H9 (cell line): Measurements from ENCODE around the gene METTL9. TPM values are rescaled to one million over a fixed set of nuclear protein-coding genes. Genes with fewer than 3 reads are reported as not detected.

Experiments
- DNase-seq: peaks from one replicate; pipeline ENCODE4 v3.0.0-alpha.2; 2017
- H2AFZ ChIP-seq: one replicate; pipeline ENCODE4 v1.6.1; 2013; ENCODE audit warnings: mild to moderate bottlenecking, low read length, control low read depth, moderate library complexity
- H2AK5ac ChIP-seq: 2 replicates; pipeline ENCODE4 v1.6.1; 2013; ENCODE audit warnings: low read length, control low read depth, mixed read lengths; ENCODE audit not compliant: insufficient read length
- H2BK120ac ChIP-seq: one replicate; pipeline ENCODE4 v1.6.1; 2013; ENCODE audit warnings: low read depth, mild to moderate bottlenecking, low read length, control low read depth, inconsistent platforms; ENCODE audit not compliant: poor library complexity, severe bottlenecking
- H2BK12ac ChIP-seq: 2 replicates; pipeline ENCODE4 v1.6.1; 2013; ENCODE audit warnings: low read length, control low read depth, mixed read lengths, low read depth; ENCODE audit not compliant: insufficient read length
- H2BK15ac ChIP-seq: 2 replicates; pipeline ENCODE4 v1.6.1; 2013; ENCODE audit warnings: low read depth, low read length, control low read depth
- H2BK20ac ChIP-seq: one replicate; pipeline ENCODE4 v1.6.1; 2013; ENCODE audit warnings: low read depth, mild to moderate bottlenecking, low read length, control low read depth, inconsistent platforms; ENCODE audit not compliant: poor library complexity, severe bottlenecking
- H2BK5ac ChIP-seq: 2 replicates; pipeline ENCODE4 v1.6.1; 2013; ENCODE audit warnings: low read length, control low read depth, mixed read lengths; ENCODE audit not compliant: insufficient read length
- H3K14ac ChIP-seq: 2 replicates; pipeline ENCODE4 v1.6.1; 2013; ENCODE audit warnings: low read length, control low read depth; ENCODE audit not compliant: insufficient read depth
- H3K18ac ChIP-seq: 2 replicates; pipeline ENCODE4 v1.6.1; 2013; ENCODE audit warnings: low read depth, mild to moderate bottlenecking, mixed read lengths, low read length, control low read depth; ENCODE audit not compliant: insufficient read length
- H3K23ac ChIP-seq: 2 replicates; pipeline ENCODE4 v1.6.1; 2013; ENCODE audit warnings: low read length, control low read depth, mixed read lengths, low read depth; ENCODE audit not compliant: insufficient read length
- H3K23me2 ChIP-seq: 2 replicates; pipeline ENCODE4 v1.6.1; 2013; ENCODE audit warnings: low read depth, mild to moderate bottlenecking, mixed read lengths, low read length, control low read depth; ENCODE audit not compliant: insufficient read length, poor library complexity, severe bottlenecking
- H3K27ac ChIP-seq: 2 replicates; pipeline ENCODE4 v1.5.1; 2013; ENCODE audit warnings: low read length, control low read depth, mixed read lengths, low read depth; ENCODE audit not compliant: insufficient read length
- H3K27me3 ChIP-seq: 2 replicates; pipeline ENCODE4 v1.6.1; 2013; ENCODE audit warnings: low read length, control low read depth, inconsistent platforms; ENCODE audit not compliant: insufficient read depth
- H3K4ac ChIP-seq: 2 replicates; pipeline ENCODE4 v1.6.1; 2013; ENCODE audit warnings: low read depth, mild to moderate bottlenecking, control low read depth, inconsistent platforms, low read length, moderate library complexity
- H3K4me1 ChIP-seq: 2 replicates; pipeline ENCODE4 v1.6.1; 2013; ENCODE audit warnings: low read length, control low read depth, inconsistent platforms; ENCODE audit not compliant: insufficient read depth
- H3K4me2 ChIP-seq: 2 replicates; pipeline ENCODE4 v1.6.1; 2013; ENCODE audit warnings: low read length, control low read depth, mixed read lengths; ENCODE audit not compliant: insufficient read length, insufficient read depth
- H3K56ac ChIP-seq: 2 replicates; pipeline ENCODE4 v1.6.1; 2013; ENCODE audit warnings: low read depth, mild to moderate bottlenecking, mixed read lengths, low read length, control low read depth; ENCODE audit not compliant: insufficient read length
- H3K79me1 ChIP-seq: 2 replicates; pipeline ENCODE4 v1.6.1; 2013; ENCODE audit warnings: low read depth, mild to moderate bottlenecking, moderate library complexity, low read length, control low read depth, inconsistent platforms; ENCODE audit not compliant: insufficient read depth, poor library complexity, severe bottlenecking
- H3K79me2 ChIP-seq: 2 replicates; pipeline ENCODE4 v1.6.1; 2013; ENCODE audit warnings: low read length, control low read depth, inconsistent platforms; ENCODE audit not compliant: insufficient read depth
- H3K9ac ChIP-seq: 2 replicates; pipeline ENCODE4 v1.6.1; 2013; ENCODE audit warnings: low read length, control low read depth, mixed read lengths; ENCODE audit not compliant: insufficient read length; ENCODE audit errors: extremely low read depth
- H3K9me3 ChIP-seq: one replicate; pipeline ENCODE4 v1.6.1; 2013; ENCODE audit warnings: low read depth, low read length, inconsistent platforms; ENCODE audit not compliant: control insufficient read depth
- H3T11ph ChIP-seq: one replicate; pipeline ENCODE4 v1.6.1; 2013; ENCODE audit warnings: mild to moderate bottlenecking, low read length, control low read depth, inconsistent platforms
- H4K20me1 ChIP-seq: one replicate; pipeline ENCODE4 v1.6.1; 2013; ENCODE audit not compliant: control insufficient read depth, insufficient read length, insufficient read depth
- H4K5ac ChIP-seq: 2 replicates; pipeline ENCODE4 v1.6.1; 2013; ENCODE audit warnings: low read depth, mild to moderate bottlenecking, mixed read lengths, low read length, control low read depth; ENCODE audit not compliant: insufficient read length
- H4K8ac ChIP-seq: replicated peaks from 2 replicates; pipeline ENCODE4 v1.6.1; 2013; ENCODE audit warnings: low read length, control low read depth, mixed read lengths, low read depth; ENCODE audit not compliant: insufficient read length
- H4K91ac ChIP-seq: 2 replicates; pipeline ENCODE4 v1.6.1; 2013; ENCODE audit warnings: low read depth, mild to moderate bottlenecking, moderate library complexity, mixed read lengths, low read length, control low read depth; ENCODE audit not compliant: insufficient read length
- H3K27ac Mint-ChIP-seq, 3 experiments: 2 replicates in 2 of 3; 3 replicates in 1 of 3; pipeline ENCODE4 v1.8.0; 2020 to 2021; ENCODE audit warnings: mixed read lengths in 3 of 3, mild to moderate bottlenecking in 1 of 3, moderate library complexity in 1 of 3
- H3K27me3 Mint-ChIP-seq: 2 replicates; pipeline ENCODE4 v1.8.0; 2021; ENCODE audit warnings: low read depth, mild to moderate bottlenecking, moderate library complexity, mixed read lengths
- H3K36me3 Mint-ChIP-seq, 3 experiments: 2 replicates in 2 of 3; 3 replicates in 1 of 3; pipeline ENCODE4 v1.8.0; 2020 to 2021; ENCODE audit warnings: low read depth in 3 of 3, mixed read lengths in 3 of 3; ENCODE audit not compliant: insufficient read depth in 1 of 3
- H3K4me1 Mint-ChIP-seq, 2 experiments: 2 replicates each; pipeline ENCODE4 v1.8.0; 2020; ENCODE audit warnings: mixed read lengths in 2 of 2
- H3K4me3 Mint-ChIP-seq, 2 experiments: 2 replicates in 1 of 2; 3 replicates in 1 of 2; pipeline ENCODE4 v1.8.0; 2020 to 2021; ENCODE audit warnings: mild to moderate bottlenecking in 2 of 2, mixed read lengths in 2 of 2, moderate library complexity in 1 of 2
- H3K9me3 Mint-ChIP-seq, 2 experiments: 2 replicates in 1 of 2; 3 replicates in 1 of 2; pipeline ENCODE4 v1.8.0; 2020; ENCODE audit warnings: mild to moderate bottlenecking in 2 of 2, mixed read lengths in 2 of 2, moderate library complexity in 1 of 2
- WGBS: extraction: QIAGEN DNeasy Blood & Tissue Kit; methylation state at CpG from one replicate; pipeline ENCODE4 v1.1.7; 2013; ENCODE audit warnings: missing lambda C conversion rate, low lambda C conversion rate, mixed read lengths; ENCODE audit not compliant: insufficient read length; ENCODE audit errors: extremely low coverage; 5-methylcytosine and 5-hydroxymethylcytosine counted together
- total RNA-seq: library from RNA; stranded (reverse); gene quantifications from 2 replicates; pipeline ENCODE4 v1.2.1, GENCODE V29; 2021
- TF ChIP-seq, protein P1 (sequence below): fragments of 200-600 bp; sonication (generic); conservative IDR thresholded peaks from 3 replicates; pipeline ENCODE4 v1.8.0; 2021; ENCODE audit warnings: antibody characterized with exemption, mild to moderate bottlenecking

The METTL9 gene
- total RNA-seq, 1 experiment from 2014 or later: 108 TPM

DNA sequence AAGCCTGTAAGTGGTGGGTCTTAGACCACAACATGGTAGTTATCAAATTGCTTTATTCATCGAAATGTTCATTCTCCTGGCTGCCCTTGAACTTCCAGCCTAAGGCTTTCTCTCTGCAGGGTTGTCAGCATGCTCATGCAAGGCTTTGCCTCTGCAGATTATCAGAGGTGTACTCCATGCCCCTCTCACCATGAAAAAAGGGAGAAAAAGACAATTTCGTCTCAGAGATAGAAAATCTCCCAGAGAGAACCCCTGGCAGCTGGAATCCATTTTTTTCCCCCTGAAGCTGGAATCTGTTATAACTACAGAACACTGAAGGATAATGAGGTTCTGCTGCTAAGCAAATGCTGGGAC is 33.9 kb upstream of the METTL9 start:
- H3K27ac Mint-ChIP-seq: no peak overlapping the region
- Histone ChIP-seq H3K27me3 (no peaks in the 10 kb centered on the region), H3K9ac (no peak overlapping the region), H4K5ac (no peak overlapping the region), H2AFZ (no peak overlapping the region), H4K20me1 (no peaks in the 10 kb centered on the region), H3K4me1 (no peaks in the 10 kb centered on the region), H3K14ac (no peak overlapping the region), H3K56ac (no peak overlapping the region), H3K27ac (no peak overlapping the region), H3K9me3 (no peaks in the 10 kb centered on the region), H3K4ac (no peak overlapping the region), H3K79me1 (no peaks in the 10 kb centered on the region), H2BK15ac (no peak overlapping the region), H2BK12ac (no peak overlapping the region), H3T11ph (no peak overlapping the region), H4K8ac (no peak overlapping the region), H2BK5ac (no peak overlapping the region), H3K4me2 (no peak overlapping the region), H2AK5ac (no peak overlapping the region), H3K18ac (no peak overlapping the region), H3K23me2 (no peaks in the 10 kb centered on the region), H2BK120ac (no peak overlapping the region), H3K23ac (no peak overlapping the region), H2BK20ac (no peak overlapping the region), H3K79me2 (no peaks in the 10 kb centered on the region), H4K91ac (no peak overlapping the region)
- H3K9me3 Mint-ChIP-seq: no peaks in the 10 kb centered on the region
- H3K4me3 Mint-ChIP-seq: no peak overlapping the region
- H3K36me3 Mint-ChIP-seq: no peaks in the 10 kb centered on the region
- TF ChIP-seq, protein P1, sequence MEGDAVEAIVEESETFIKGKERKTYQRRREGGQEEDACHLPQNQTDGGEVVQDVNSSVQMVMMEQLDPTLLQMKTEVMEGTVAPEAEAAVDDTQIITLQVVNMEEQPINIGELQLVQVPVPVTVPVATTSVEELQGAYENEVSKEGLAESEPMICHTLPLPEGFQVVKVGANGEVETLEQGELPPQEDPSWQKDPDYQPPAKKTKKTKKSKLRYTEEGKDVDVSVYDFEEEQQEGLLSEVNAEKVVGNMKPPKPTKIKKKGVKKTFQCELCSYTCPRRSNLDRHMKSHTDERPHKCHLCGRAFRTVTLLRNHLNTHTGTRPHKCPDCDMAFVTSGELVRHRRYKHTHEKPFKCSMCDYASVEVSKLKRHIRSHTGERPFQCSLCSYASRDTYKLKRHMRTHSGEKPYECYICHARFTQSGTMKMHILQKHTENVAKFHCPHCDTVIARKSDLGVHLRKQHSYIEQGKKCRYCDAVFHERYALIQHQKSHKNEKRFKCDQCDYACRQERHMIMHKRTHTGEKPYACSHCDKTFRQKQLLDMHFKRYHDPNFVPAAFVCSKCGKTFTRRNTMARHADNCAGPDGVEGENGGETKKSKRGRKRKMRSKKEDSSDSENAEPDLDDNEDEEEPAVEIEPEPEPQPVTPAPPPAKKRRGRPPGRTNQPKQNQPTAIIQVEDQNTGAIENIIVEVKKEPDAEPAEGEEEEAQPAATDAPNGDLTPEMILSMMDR: no peak
- no peak for DNase-seq
- no CpG with 5 or more reads among the region's 2 CpGs for WGBS
- no peaks in the 10 kb centered on the region for H3K4me1 Mint-ChIP-seq
- H3K27me3 Mint-ChIP-seq: no peaks in the 10 kb centered on the region; the same call in 1 of the 2 replicates
